Type B pancreatic cell (in vitro differentiated cells): ENCODE measurements around the gene SLC44A4. TPM values are rescaled to one million over a fixed set of nuclear protein-coding genes. Genes with fewer than 3 reads are reported as not detected.
"Not testable (repeated sequence)": the region's sequence is repeated elsewhere in the genome, so short reads cannot be mapped to it uniquely, and the experiment has no call there.

Source experiments
- DNase-seq: peaks from one replicate; pipeline ENCODE4 v3.0.0; 2021; ENCODE audit warnings: mixed read lengths; ENCODE audit not compliant: unreplicated experiment; ENCODE audit errors: extremely low spot score
- H3K27ac Mint-ChIP-seq: 2 replicates; pipeline ENCODE4 v1.8.0; 2021; ENCODE audit warnings: mild to moderate bottlenecking, mixed read lengths
- H3K27me3 Mint-ChIP-seq: 2 replicates; pipeline ENCODE4 v1.8.0; 2021; ENCODE audit warnings: mixed read lengths
- H3K36me3 Mint-ChIP-seq: 2 replicates; pipeline ENCODE4 v1.8.0; 2021; ENCODE audit warnings: mixed read lengths
- H3K4me1 Mint-ChIP-seq: one replicate; pipeline ENCODE4 v1.8.0; 2021; ENCODE audit warnings: mixed read lengths; ENCODE audit not compliant: unreplicated experiment
- H3K4me3 Mint-ChIP-seq: 2 replicates; pipeline ENCODE4 v1.8.0; 2021; ENCODE audit warnings: mild to moderate bottlenecking, mixed read lengths
- H3K9me3 Mint-ChIP-seq: 2 replicates; pipeline ENCODE4 v1.8.0; 2021; ENCODE audit warnings: mixed read lengths
- CTCF ChIP-seq: fragments of 200-600 bp; sonication (generic); conservative IDR thresholded peaks from 2 replicates; pipeline ENCODE4 v1.5.0; 2021; ENCODE audit warnings: antibody characterized with exemption, mild to moderate bottlenecking
- total RNA-seq: library from RNA; stranded (reverse); gene quantifications from 2 replicates; pipeline ENCODE4 v1.2.1, GENCODE V29; 2021; ENCODE audit warnings: low replicate concordance

SLC44A4 gene
- total RNA-seq, 1 donor from 2014 or later = 10.6 TPM

- H3K36me3 Mint-ChIP-seq = no peaks in the 10 kb centered on the region
- H3K9me3 Mint-ChIP-seq = no peaks in the 10 kb centered on the region
- no peaks in the 10 kb centered on the region for H3K27me3 Mint-ChIP-seq
- H3K27ac Mint-ChIP-seq = peak overlapping the region; percentile 36
- no peak for DNase-seq
- peaks cover 4% of the 10 kb centered on the region for H3K4me1 Mint-ChIP-seq
- H3K4me3 Mint-ChIP-seq = no peak overlapping the region
- no peak for TF ChIP-seq CTCF
These were observed 7.6 kb downstream of the SLC44A4 start for GRCh38 chr6:31871046-31871659.

- TF ChIP-seq CTCF = no peak
- no peak overlapping the region for H3K4me3 Mint-ChIP-seq
- no peaks in the 10 kb centered on the region for H3K27me3 Mint-ChIP-seq
- peaks cover 4% of the 10 kb centered on the region for H3K4me1 Mint-ChIP-seq
- no peak overlapping the region for H3K27ac Mint-ChIP-seq
- no peak for DNase-seq
- H3K36me3 Mint-ChIP-seq = no peaks in the 10 kb centered on the region
- H3K9me3 Mint-ChIP-seq = no peaks in the 10 kb centered on the region
These were observed 8.3 kb downstream of the SLC44A4 start for GRCh38 chr6:31870385-31870921.

- TF ChIP-seq CTCF = no peak
- H3K4me1 Mint-ChIP-seq = peaks cover 9% of the 10 kb centered on the region
- H3K27ac Mint-ChIP-seq = no peak overlapping the region
- no peak overlapping the region for H3K4me3 Mint-ChIP-seq
- no peaks in the 10 kb centered on the region for H3K27me3 Mint-ChIP-seq
- no peaks in the 10 kb centered on the region for H3K9me3 Mint-ChIP-seq
- H3K36me3 Mint-ChIP-seq = no peaks in the 10 kb centered on the region
- DNase-seq = no peak
These were observed 9.5 kb downstream of the SLC44A4 start for GRCh38 chr6:31869343-31869742.

GRCh38 chr6:31868658-31868971, 10.2 kb downstream of the SLC44A4 start:
- H3K36me3 Mint-ChIP-seq = not testable (repeated sequence)

GRCh38 chr6:31865205-31866118, 13.3 kb downstream of the SLC44A4 start:
- no peak for TF ChIP-seq CTCF
- H3K36me3 Mint-ChIP-seq = no peaks in the 10 kb centered on the region
- no peaks in the 10 kb centered on the region for H3K9me3 Mint-ChIP-seq
- peak overlapping the region; percentile 52 for H3K4me3 Mint-ChIP-seq
- H3K4me1 Mint-ChIP-seq = peaks cover 23% of the 10 kb centered on the region
- DNase-seq = no peak
- H3K27ac Mint-ChIP-seq = peak overlapping the region; percentile 69
- H3K27me3 Mint-ChIP-seq = no peaks in the 10 kb centered on the region

More at GRCh38 chr6:31868658-31868971, 10.2 kb downstream of the SLC44A4 start:
- not testable (repeated sequence) for H3K4me3 Mint-ChIP-seq, H3K27me3 Mint-ChIP-seq, H3K27ac Mint-ChIP-seq, H3K9me3 Mint-ChIP-seq, DNase-seq
- peaks cover 11% of the 10 kb centered on the region for H3K4me1 Mint-ChIP-seq

- Mint-ChIP-seq H3K4me3 (peak overlapping the region; percentile 24), H3K4me1 (peaks cover 23% of the 10 kb centered on the region), H3K9me3 (no peaks in the 10 kb centered on the region), H3K27ac (peak overlapping the region; percentile 69), H3K27me3 (no peaks in the 10 kb centered on the region), H3K36me3 (no peaks in the 10 kb centered on the region)
- DNase-seq = no peak
- no peak for TF ChIP-seq CTCF
These were observed 14.0 kb downstream of the SLC44A4 start for GRCh38 chr6:31864818-31865204.
